SH-SY5Y (cell line): ENCODE results near the gene INTS3.

Source experiments
- GATA2 ChIP-seq: IDR thresholded peaks from 2 replicates; pipeline ENCODE4 v1.6.1; 2011; ENCODE audit warnings: mild to moderate bottlenecking, low read depth, low read length
- GATA3 ChIP-seq: IDR thresholded peaks from 2 replicates; pipeline ENCODE4 v1.6.1; 2011; ENCODE audit warnings: low read depth, mild to moderate bottlenecking, low read length, moderate library complexity

DNA sequence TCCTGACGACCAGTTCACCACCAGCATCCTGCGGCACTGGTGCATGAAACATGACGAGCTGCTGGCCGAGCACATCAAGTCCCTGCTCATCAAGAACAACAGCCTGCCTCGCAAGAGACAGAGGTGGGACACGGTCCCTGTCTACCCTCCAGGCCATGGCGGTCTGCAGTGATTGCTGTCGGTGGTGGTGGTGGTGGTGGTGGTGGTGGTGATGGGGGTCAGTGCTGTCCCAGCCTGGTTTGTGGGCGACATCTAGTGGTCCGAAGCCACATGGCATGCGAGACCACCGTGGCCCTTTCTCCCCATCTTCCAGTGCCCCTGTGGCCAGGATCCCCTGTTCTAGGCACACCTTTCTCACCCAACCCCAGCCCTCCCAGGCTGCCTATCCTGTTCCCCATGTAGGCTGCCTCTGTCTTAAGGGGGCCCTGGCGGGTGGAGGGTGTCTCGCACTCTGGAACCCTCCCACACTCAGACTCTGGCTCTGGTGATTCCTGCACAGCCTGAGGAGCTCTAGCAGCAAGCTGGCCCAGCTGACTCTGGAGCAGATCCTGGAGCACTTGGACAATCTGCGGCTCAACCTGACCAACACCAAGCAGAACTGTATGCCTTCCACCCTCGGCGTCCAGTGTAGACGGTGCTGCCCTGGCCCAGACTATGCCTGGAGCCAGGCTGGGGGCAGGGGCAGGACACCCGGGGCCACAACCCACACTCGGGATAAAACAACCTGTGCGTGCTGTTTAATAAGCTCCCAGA, 44.2 kb downstream of the INTS3 start:
- no peak for TF ChIP-seq GATA2
- TF ChIP-seq GATA3, result no peak
